Measurements from ENCODE around the gene CDC5L.

Gene CDC5L

GRCh38 chr6:44341095-44341890, 46.2 kb upstream of the CDC5L start:
- TF ChIP-seq POLR2AphosphoS5 (IDR thresholded peaks at IDR 0.05; ENCODE audit: low read depth, low read length) (no peak), SIN3A (IDR thresholded peaks at IDR 0.05; ENCODE audit: borderline replicate concordance, insufficient read depth, low read length) (no peak), TAF1 (IDR thresholded peaks at IDR 0.05; ENCODE audit: borderline replicate concordance, insufficient read depth, low read length) (no peak), FOXP2 (optimal IDR thresholded peaks at IDR 0.05; ENCODE audit: borderline replicate concordance, extremely low read depth, extremely low read length, insufficient read depth) (no peak)
- TF ChIP-seq, protein P1, sequence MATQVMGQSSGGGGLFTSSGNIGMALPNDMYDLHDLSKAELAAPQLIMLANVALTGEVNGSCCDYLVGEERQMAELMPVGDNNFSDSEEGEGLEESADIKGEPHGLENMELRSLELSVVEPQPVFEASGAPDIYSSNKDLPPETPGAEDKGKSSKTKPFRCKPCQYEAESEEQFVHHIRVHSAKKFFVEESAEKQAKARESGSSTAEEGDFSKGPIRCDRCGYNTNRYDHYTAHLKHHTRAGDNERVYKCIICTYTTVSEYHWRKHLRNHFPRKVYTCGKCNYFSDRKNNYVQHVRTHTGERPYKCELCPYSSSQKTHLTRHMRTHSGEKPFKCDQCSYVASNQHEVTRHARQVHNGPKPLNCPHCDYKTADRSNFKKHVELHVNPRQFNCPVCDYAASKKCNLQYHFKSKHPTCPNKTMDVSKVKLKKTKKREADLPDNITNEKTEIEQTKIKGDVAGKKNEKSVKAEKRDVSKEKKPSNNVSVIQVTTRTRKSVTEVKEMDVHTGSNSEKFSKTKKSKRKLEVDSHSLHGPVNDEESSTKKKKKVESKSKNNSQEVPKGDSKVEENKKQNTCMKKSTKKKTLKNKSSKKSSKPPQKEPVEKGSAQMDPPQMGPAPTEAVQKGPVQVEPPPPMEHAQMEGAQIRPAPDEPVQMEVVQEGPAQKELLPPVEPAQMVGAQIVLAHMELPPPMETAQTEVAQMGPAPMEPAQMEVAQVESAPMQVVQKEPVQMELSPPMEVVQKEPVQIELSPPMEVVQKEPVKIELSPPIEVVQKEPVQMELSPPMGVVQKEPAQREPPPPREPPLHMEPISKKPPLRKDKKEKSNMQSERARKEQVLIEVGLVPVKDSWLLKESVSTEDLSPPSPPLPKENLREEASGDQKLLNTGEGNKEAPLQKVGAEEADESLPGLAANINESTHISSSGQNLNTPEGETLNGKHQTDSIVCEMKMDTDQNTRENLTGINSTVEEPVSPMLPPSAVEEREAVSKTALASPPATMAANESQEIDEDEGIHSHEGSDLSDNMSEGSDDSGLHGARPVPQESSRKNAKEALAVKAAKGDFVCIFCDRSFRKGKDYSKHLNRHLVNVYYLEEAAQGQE (IDR thresholded peaks at IDR 0.05; ENCODE audit: insufficient read depth in 1 of 2, low read depth in 2 of 2, low read length in 2 of 2) = no peak

DNA sequence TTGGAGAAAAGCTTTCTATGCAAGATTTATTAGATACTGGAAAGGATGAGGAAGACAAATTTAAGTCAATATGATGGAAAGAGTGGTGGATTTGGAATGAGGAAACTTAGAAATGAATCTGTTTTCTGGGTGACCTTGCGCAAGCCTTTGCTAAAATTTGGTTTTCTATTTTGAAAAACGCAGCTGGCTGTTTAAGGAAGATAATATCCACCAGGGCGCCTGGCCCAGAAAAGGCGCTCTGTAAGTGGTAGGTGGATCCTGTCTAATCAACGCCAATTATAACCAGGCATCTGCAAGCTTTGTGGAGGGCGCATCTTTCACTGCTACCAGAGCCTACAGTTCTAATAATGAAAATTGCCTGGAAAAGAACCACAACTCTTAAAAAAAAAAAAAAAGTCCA, 45.5 kb upstream of the CDC5L start:
- TF ChIP-seq POLR2AphosphoS5 (IDR thresholded peaks at IDR 0.05; ENCODE audit: low read depth, low read length) (no peak), SIN3A (IDR thresholded peaks at IDR 0.05; ENCODE audit: borderline replicate concordance, insufficient read depth, low read length) (no peak), FOXP2 (optimal IDR thresholded peaks at IDR 0.05; ENCODE audit: borderline replicate concordance, extremely low read depth, extremely low read length, insufficient read depth) (no peak), TAF1 (IDR thresholded peaks at IDR 0.05; ENCODE audit: borderline replicate concordance, insufficient read depth, low read length) (no peak)
- TF ChIP-seq, protein P1 (IDR thresholded peaks at IDR 0.05; ENCODE audit: insufficient read depth in 1 of 2, low read depth in 2 of 2, low read length in 2 of 2) = no peak

GRCh38 chr6:44342489-44342888, 45.0 kb upstream of the CDC5L start, which contains the start of gene SPATS1:
Gene SPATS1, plus strand, starts transcription at chr6:44342650. Its CDS starts 446 bp downstream, at chr6:44343096.
- TF ChIP-seq FOXP2 (optimal IDR thresholded peaks at IDR 0.05; ENCODE audit: borderline replicate concordance, extremely low read depth, extremely low read length, insufficient read depth) = no peak
- TF ChIP-seq SIN3A (IDR thresholded peaks at IDR 0.05; ENCODE audit: borderline replicate concordance, insufficient read depth, low read length) = no peak
- no peak for TF ChIP-seq POLR2AphosphoS5 (IDR thresholded peaks at IDR 0.05; ENCODE audit: low read depth, low read length)
- TF ChIP-seq, protein P1 (IDR thresholded peaks at IDR 0.05; ENCODE audit: insufficient read depth in 1 of 2, low read depth in 2 of 2, low read length in 2 of 2) = no peak
- TF ChIP-seq TAF1 (IDR thresholded peaks at IDR 0.05; ENCODE audit: borderline replicate concordance, insufficient read depth, low read length) = no peak

- TF ChIP-seq FOXP2 (optimal IDR thresholded peaks at IDR 0.05; ENCODE audit: borderline replicate concordance, extremely low read depth, extremely low read length, insufficient read depth) (no peak), TAF1 (IDR thresholded peaks at IDR 0.05; ENCODE audit: borderline replicate concordance, insufficient read depth, low read length) (no peak), SIN3A (IDR thresholded peaks at IDR 0.05; ENCODE audit: borderline replicate concordance, insufficient read depth, low read length) (no peak), POLR2AphosphoS5 (IDR thresholded peaks at IDR 0.05; ENCODE audit: low read depth, low read length) (no peak)
- TF ChIP-seq, protein P1 (IDR thresholded peaks at IDR 0.05; ENCODE audit: insufficient read depth in 1 of 2, low read depth in 2 of 2, low read length in 2 of 2) = no peak
These were observed 37.4 kb upstream of the CDC5L start for GRCh38 chr6:44349904-44350649.
